Stimulated activated naive B cell treated with anti-CD40 and anti-IgM and Interleukin-4, amounts not matched to agents 10 μg/mL and 1 μg/mL and 100 μg/mL, for 72 hours (primary cell): ENCODE data around the gene TPST2.

Source experiments
- ATAC-seq, 2 donors: fragments of 150-1000 bp; cut with Tn5 transposase; replicated peaks; 2 replicates each; pipeline ENCODE4 v1.10.0; 2021; ENCODE audit warnings: moderate library complexity in 1 of 2
- DNase-seq: peaks from one replicate; pipeline ENCODE4 v3.0.0; 2021
- H3K27ac Mint-ChIP-seq: one replicate; pipeline ENCODE4 v1.8.0; 2022; ENCODE audit warnings: mild to moderate bottlenecking, mixed read lengths
- H3K27me3 Mint-ChIP-seq, 2 donors: one replicate each; pipeline ENCODE4 v1.8.0; 2022; ENCODE audit warnings: mixed read lengths in 2 of 2
- H3K36me3 Mint-ChIP-seq, 2 donors: one replicate each; pipeline ENCODE4 v1.8.0; 2022; ENCODE audit warnings: mixed read lengths in 2 of 2, mild to moderate bottlenecking in 1 of 2
- H3K4me1 Mint-ChIP-seq, 2 donors: one replicate each; pipeline ENCODE4 v1.8.0; 2022; ENCODE audit warnings: mixed read lengths in 2 of 2, mild to moderate bottlenecking in 1 of 2
- H3K4me3 Mint-ChIP-seq, 2 donors: one replicate each; pipeline ENCODE4 v1.8.0; 2022; ENCODE audit warnings: mild to moderate bottlenecking in 2 of 2, mixed read lengths in 2 of 2, moderate library complexity in 1 of 2
- H3K9me3 Mint-ChIP-seq, 2 donors: one replicate each; pipeline ENCODE4 v1.8.0; 2022; ENCODE audit warnings: mixed read lengths in 2 of 2, mild to moderate bottlenecking in 1 of 2

Gene TPST2

GRCh38 chr22:26548984-26549383 is 40.9 kb downstream of the TPST2 start:
- Mint-ChIP-seq H3K27me3 (no peaks in the 10 kb centered on the region), H3K36me3 (peaks cover 3 to 19% of the 10 kb centered on the region in 2 donors), H3K4me3 (no peak overlapping the region), H3K27ac (no peak overlapping the region), H3K4me1 (peaks cover 21 to 42% of the 10 kb centered on the region in 2 donors), H3K9me3 (no peaks in the 10 kb centered on the region)
- DNase-seq (no peak), ATAC-seq (no peak)

- DNase-seq = no peak
- Mint-ChIP-seq H3K4me3 (no peak overlapping the region), H3K27me3 (no peaks in the 10 kb centered on the region), H3K27ac (no peak overlapping the region), H3K4me1 (peaks cover 22 to 42% of the 10 kb centered on the region in 2 donors), H3K9me3 (no peaks in the 10 kb centered on the region), H3K36me3 (peaks cover 3 to 19% of the 10 kb centered on the region in 2 donors)
- ATAC-seq = no peak
Measured at GRCh38 chr22:26548303-26548702, 41.6 kb downstream of the TPST2 start.

- Mint-ChIP-seq H3K36me3 (peaks cover 3 to 19% of the 10 kb centered on the region in 2 donors), H3K4me1 (peaks cover 22 to 42% of the 10 kb centered on the region in 2 donors), H3K27me3 (no peaks in the 10 kb centered on the region), H3K27ac (no peak overlapping the region), H3K9me3 (no peaks in the 10 kb centered on the region), H3K4me3 (no peak overlapping the region)
- ATAC-seq (no peak), DNase-seq (no peak)
Measured at GRCh38 chr22:26547837-26548236, 42.1 kb downstream of the TPST2 start.

GRCh38 chr22:26547426-26547825 is 42.5 kb downstream of the TPST2 start:
- Mint-ChIP-seq H3K4me3 (no peak overlapping the region), H3K4me1 (peaks cover 27 to 45% of the 10 kb centered on the region in 2 donors), H3K36me3 (peaks cover 6 to 19% of the 10 kb centered on the region in 2 donors), H3K27ac (no peak overlapping the region), H3K9me3 (no peaks in the 10 kb centered on the region), H3K27me3 (no peaks in the 10 kb centered on the region)
- no peak for ATAC-seq
- DNase-seq = no peak

GRCh38 chr22:26546282-26546681 is 43.6 kb downstream of the TPST2 start:
- no peaks in the 10 kb centered on the region for H3K9me3 Mint-ChIP-seq
- H3K4me3 Mint-ChIP-seq = no peak overlapping the region
- H3K27ac Mint-ChIP-seq = no peak overlapping the region
- peaks cover 27 to 47% of the 10 kb centered on the region in 2 donors for H3K4me1 Mint-ChIP-seq
- DNase-seq (no peak), ATAC-seq (no peak)
- H3K27me3 Mint-ChIP-seq = no peaks in the 10 kb centered on the region
- H3K36me3 Mint-ChIP-seq = peaks cover 7 to 19% of the 10 kb centered on the region in 2 donors

- no peak overlapping the region for H3K27ac Mint-ChIP-seq
- DNase-seq = no peak
- H3K9me3 Mint-ChIP-seq = no peaks in the 10 kb centered on the region
- ATAC-seq = no peak
- H3K27me3 Mint-ChIP-seq = no peaks in the 10 kb centered on the region
- H3K36me3 Mint-ChIP-seq = peaks cover 8 to 20% of the 10 kb centered on the region in 2 donors
- no peak overlapping the region for H3K4me3 Mint-ChIP-seq
- H3K4me1 Mint-ChIP-seq = peaks cover 27 to 44% of the 10 kb centered on the region in 2 donors
Measured at GRCh38 chr22:26545827-26546226, 44.1 kb downstream of the TPST2 start.

GRCh38 chr22:26545385-26545784 is 44.5 kb downstream of the TPST2 start:
- Mint-ChIP-seq H3K36me3 (peaks cover 12 to 24% of the 10 kb centered on the region in 2 donors), H3K4me3 (no peak overlapping the region), H3K4me1 (peaks cover 27 to 40% of the 10 kb centered on the region in 2 donors), H3K27me3 (no peaks in the 10 kb centered on the region), H3K9me3 (no peaks in the 10 kb centered on the region), H3K27ac (no peak overlapping the region)
- DNase-seq (no peak), ATAC-seq (no peak)

GRCh38 chr22:26544489-26544888 is 45.4 kb downstream of the TPST2 start:
- DNase-seq (no peak), ATAC-seq (no peak)
- Mint-ChIP-seq H3K27me3 (no peaks in the 10 kb centered on the region), H3K9me3 (no peaks in the 10 kb centered on the region), H3K36me3 (peaks cover 14 to 22% of the 10 kb centered on the region in 2 donors), H3K4me1 (peaks cover 25 to 34% of the 10 kb centered on the region in 2 donors), H3K4me3 (no peak overlapping the region), H3K27ac (no peak overlapping the region)

GRCh38 chr22:26542831-26543230 is 47.1 kb downstream of the TPST2 start:
- Mint-ChIP-seq H3K4me1 (peaks cover 26 to 34% of the 10 kb centered on the region in 2 donors), H3K27me3 (no peaks in the 10 kb centered on the region), H3K4me3 (no peak overlapping the region), H3K36me3 (peaks cover 21 to 28% of the 10 kb centered on the region in 2 donors), H3K27ac (peak overlapping the region; percentile 83), H3K9me3 (no peaks in the 10 kb centered on the region)
- ATAC-seq (peak; percentile 74), DNase-seq (no peak)

GRCh38 chr22:26541167-26541819 is 48.6 kb downstream of the TPST2 start:
- Mint-ChIP-seq H3K36me3 (peaks cover 26 to 27% of the 10 kb centered on the region in 2 donors), H3K9me3 (no peaks in the 10 kb centered on the region), H3K4me1 (peaks cover 24 to 27% of the 10 kb centered on the region in 2 donors), H3K27me3 (no peaks in the 10 kb centered on the region), H3K4me3 (no peak overlapping the region), H3K27ac (no peak overlapping the region)
- DNase-seq = no peak
- ATAC-seq = no peak

- Mint-ChIP-seq H3K27ac (no peak overlapping the region), H3K4me1 (peaks cover 30 to 34% of the 10 kb centered on the region in 2 donors)
- ATAC-seq = no peak
Measured at GRCh38 chr22:26540119-26540518, 49.8 kb downstream of the TPST2 start.

GRCh38 chr22:26536762-26537134 is 53.2 kb downstream of the TPST2 start:
- ATAC-seq = no peak
- no peaks in the 10 kb centered on the region for H3K27me3 Mint-ChIP-seq
- H3K36me3 Mint-ChIP-seq = peaks cover 23 to 34% of the 10 kb centered on the region in 2 donors

More at GRCh38 chr22:26540119-26540518, 49.8 kb downstream of the TPST2 start:
- Mint-ChIP-seq H3K9me3 (no peaks in the 10 kb centered on the region), H3K4me3 (no peak overlapping the region), H3K27me3 (no peaks in the 10 kb centered on the region), H3K36me3 (peaks cover 27 to 34% of the 10 kb centered on the region in 2 donors)
- DNase-seq = no peak

GRCh38 chr22:26536056-26536761 is 53.7 kb downstream of the TPST2 start:
- peak overlapping the region; percentile 96 for H3K27ac Mint-ChIP-seq
- H3K36me3 Mint-ChIP-seq = peaks cover 23 to 34% of the 10 kb centered on the region in 2 donors
- no peaks in the 10 kb centered on the region for H3K27me3 Mint-ChIP-seq
- peak overlapping the region in 1 of 2 donors; percentile 68 for H3K4me3 Mint-ChIP-seq
- H3K4me1 Mint-ChIP-seq = peaks cover 27 to 44% of the 10 kb centered on the region in 2 donors
- DNase-seq (no peak), ATAC-seq (peak in 1 of 2 donors; percentile 22)
- no peaks in the 10 kb centered on the region for H3K9me3 Mint-ChIP-seq

More at GRCh38 chr22:26536762-26537134, 53.2 kb downstream of the TPST2 start:
- DNase-seq = no peak
- Mint-ChIP-seq H3K4me1 (peaks cover 27 to 44% of the 10 kb centered on the region in 2 donors), H3K9me3 (no peaks in the 10 kb centered on the region), H3K27ac (peak overlapping the region; percentile 96), H3K4me3 (no peak overlapping the region)

- peaks cover 23 to 33% of the 10 kb centered on the region in 2 donors for H3K36me3 Mint-ChIP-seq
- H3K4me1 Mint-ChIP-seq = peaks cover 27 to 44% of the 10 kb centered on the region in 2 donors
- ATAC-seq = peak; percentile 83 to 87
- no peak for DNase-seq
- H3K4me3 Mint-ChIP-seq = peak overlapping the region; percentile 64 to 68
- H3K27me3 Mint-ChIP-seq = no peaks in the 10 kb centered on the region
- no peaks in the 10 kb centered on the region for H3K9me3 Mint-ChIP-seq
- H3K27ac Mint-ChIP-seq = peak overlapping the region; percentile 96
Measured at GRCh38 chr22:26535603-26535908, 54.4 kb downstream of the TPST2 start.
